HepG2 (cell line): ENCODE results near the gene DNMBP. TPM values are rescaled to one million over a fixed set of nuclear protein-coding genes. Genes with fewer than 3 reads are reported as not detected.
A peak's percentile ranks its signal among the peaks of the same experiment; 100 is the strongest.

Experiments used
- ATAC-seq: fragments of 200-7000 bp; cut with Tn5 transposase; 3 replicates; pipeline ENCODE4 v1.9.1; 2020; ENCODE audit warnings: mild to moderate bottlenecking, moderate library complexity
- BruUV-seq: library from RNA; stranded (reverse); fragments of 400-500 nt; replicated peaks from 2 replicates; lab custom pipeline; 2021; lab: Mats Ljungman, UMichigan
- CTCF ChIA-PET: fragments of 300-600 bp; formaldehyde crosslinking; extraction: SDS; loops from one replicate; lab custom pipeline; 2021; ENCODE audit warnings: low total read pairs, inconsistent platforms, low intra/inter-chr PET ratio; lab: Yijun Ruan, JAX
- POLR2A ChIA-PET: fragments of 350-600 bp; sonication (Branson Sonifier 250); formaldehyde crosslinking; loops from one replicate; lab custom pipeline; 2020; ENCODE audit warnings: antibody characterized with exemption, inconsistent platforms; lab: Yijun Ruan, JAX
- DNase-seq: peaks from one replicate; pipeline ENCODE4 v3.0.0-alpha.2; 2015; ENCODE audit warnings: low spot score
- FAIRE-seq: peaks from 3 replicates; lab custom pipeline; 2011; peaks lifted over from hg19 to GRCh38; lab: Jason Lieb, UNC
- H2AFZ ChIP-seq: one replicate; pipeline ENCODE4 v1.6.1; 2011; ENCODE audit warnings: low read length, inconsistent platforms
- H3K27ac ChIP-seq: fragments of 300-600 bp; 3 replicates; pipeline ENCODE4 v1.8.0; 2011; ENCODE audit warnings: mixed run types, mild to moderate bottlenecking, mixed read lengths, low read length, inconsistent platforms; ENCODE audit not compliant: insufficient read depth; ENCODE audit errors: extremely low read length
- H3K27me3 ChIP-seq, 2 experiments: fragments of 200-600 bp in 1 of 2; 2 replicates in 1 of 2; 3 replicates in 1 of 2; pipeline versions ENCODE4 v1.6.0 to v1.8.0; 2011; ENCODE audit warnings: low read length in 2 of 2, mild to moderate bottlenecking in 2 of 2, moderate library complexity in 2 of 2, inconsistent platforms in 1 of 2; ENCODE audit not compliant: insufficient read depth in 2 of 2, control insufficient read depth in 1 of 2
- H3K36me3 ChIP-seq, 2 experiments: fragments of 200-600 bp in 1 of 2; replicated peaks in 1 of 2; 2 replicates in 1 of 2; 3 replicates in 1 of 2; pipeline versions ENCODE4 v1.5.1 to v1.8.0; 2011; ENCODE audit warnings: low read length in 2 of 2, inconsistent platforms in 1 of 2; ENCODE audit not compliant: insufficient read depth in 2 of 2, control insufficient read depth in 1 of 2
- H3K4me1 ChIP-seq: 2 replicates; pipeline ENCODE4 v1.5.1; 2012; ENCODE audit warnings: low read length, inconsistent platforms; ENCODE audit not compliant: insufficient read depth
- H3K4me2 ChIP-seq: 2 replicates; pipeline ENCODE4 v1.6.0; 2011; ENCODE audit warnings: low read depth, low read length, inconsistent platforms
- H3K4me3 ChIP-seq, 3 experiments: fragments of 200-600 bp in 1 of 3; sonication (generic), shearing (Covaris generic) in 1 of 3; replicated peaks in 1 of 3; 2 replicates each; pipeline ENCODE4 v1.5.1; 2011 to 2016; ENCODE audit warnings: low read length in 3 of 3, inconsistent platforms in 2 of 3, low read depth in 2 of 3, mild to moderate bottlenecking in 2 of 3, control low read depth in 1 of 3, mixed read lengths in 1 of 3; ENCODE audit not compliant: insufficient read depth in 1 of 3
- H3K79me2 ChIP-seq: one replicate; pipeline ENCODE4 v1.6.1; 2011; ENCODE audit warnings: low read length, inconsistent platforms; ENCODE audit not compliant: insufficient read depth
- H3K9ac ChIP-seq: 2 replicates; pipeline ENCODE4 v1.6.0; 2011; ENCODE audit warnings: mild to moderate bottlenecking, low read depth, low read length, inconsistent platforms; ENCODE audit not compliant: insufficient read depth
- H3K9me3 ChIP-seq: 2 replicates; pipeline ENCODE4 v1.5.1; 2012; ENCODE audit warnings: mild to moderate bottlenecking, low read length
- H4K20me1 ChIP-seq: 2 replicates; pipeline ENCODE4 v1.6.0; 2011; ENCODE audit warnings: inconsistent platforms, mild to moderate bottlenecking, low read length, moderate library complexity; ENCODE audit not compliant: insufficient read depth
- EP300 ChIP-seq, 3 experiments: sonication (generic) in 1 of 3; formaldehyde crosslinking in 1 of 3; IDR thresholded peaks; 2 replicates each; pipeline versions ENCODE4 v1.5.1 to v1.6.1; 2011 to 2020; ENCODE audit warnings: low read depth in 2 of 3, low read length in 2 of 3, borderline replicate concordance in 1 of 3, improper control_type of control experiment in 1 of 3, mild to moderate bottlenecking in 1 of 3, missing genetic modification reagents in 1 of 3, moderate library complexity in 1 of 3
- HOXD1 ChIP-seq: sonication (generic); formaldehyde crosslinking; IDR thresholded peaks from 2 replicates; pipeline ENCODE4 v1.5.0; 2020; ENCODE audit warnings: missing genetic modification reagents
- NCOA1 ChIP-seq: sonication (generic); formaldehyde crosslinking; IDR thresholded peaks from 2 replicates; pipeline ENCODE4 v1.9.0; 2021; ENCODE audit warnings: missing genetic modification reagents
- NR2C2 ChIP-seq: sonication (generic); formaldehyde crosslinking; IDR thresholded peaks from 2 replicates; pipeline ENCODE4 v1.4.0; 2020; ENCODE audit warnings: missing genetic modification reagents, mild to moderate bottlenecking, moderate library complexity, borderline replicate concordance
- ZBTB3 ChIP-seq: sonication (generic); formaldehyde crosslinking; IDR thresholded peaks from 2 replicates; pipeline ENCODE4 v1.4.0; 2020; ENCODE audit warnings: low read depth, mild to moderate bottlenecking, moderate library complexity, missing genetic modification reagents, borderline replicate concordance
- WGBS: methylation state at CpG from one replicate; pipeline ENCODE4 v1.1.6; 2017; ENCODE audit warnings: low lambda C conversion rate; 5-methylcytosine and 5-hydroxymethylcytosine counted together
- in situ Hi-C: cut with HindIII; loops from 2 replicates; pipeline ENCODE4 v1.10.0; 2017; ENCODE audit warnings: low pct_unique_long_range_greater_than_20kb; ENCODE audit not compliant: extremely low pct_ligation_motif_present
- intact Hi-C: fragments of 100-400 bp; cut with micrococcal nuclease; formaldehyde crosslinking; loops from one replicate; pipeline ENCODE4 v1.10.0; 2022; ENCODE audit not compliant: unreplicated experiment
- polyA plus RNA-seq, 8 experiments: library from polyadenylated mRNA; depleted of rRNA in 3 of 8; stranded (reverse) in 7 of 8; unstranded in 1 of 8; fragments of >200 nt; fragmentation: Illumina TruSeq in 4 of 8; extraction: Trizol in 4 of 8; gene quantifications; 2 replicates each; pipeline versions ENCODE4 v1.2.1 to v1.2.3, GENCODE V29; 2011 to 2016; ENCODE audit warnings: low read depth in 4 of 8, missing spikeins in 1 of 8, mixed read lengths in 1 of 8; ENCODE audit not compliant: insufficient read depth in 1 of 8
- total RNA-seq, 5 experiments: library from RNA; depleted of rRNA; stranded (reverse); fragments of >200 nt; fragmentation: Illumina TruSeq; extraction: Trizol; gene quantifications; 2 replicates each; pipeline ENCODE4 v1.2.3, GENCODE V29; 2016; ENCODE audit warnings: low read depth in 1 of 5
- TF ChIP-seq, protein P1 (sequence below): sonication (generic); formaldehyde crosslinking; IDR thresholded peaks from 2 replicates; pipeline ENCODE4 v1.4.0; 2020; ENCODE audit warnings: missing genetic modification reagents
- TF ChIP-seq, protein P2 (sequence below): sonication (generic); formaldehyde crosslinking; IDR thresholded peaks from 2 replicates; pipeline ENCODE4 v1.8.1; 2023; ENCODE audit warnings: mild to moderate bottlenecking, inconsistent platforms, moderate library complexity, missing genetic modification reagents, borderline replicate concordance
- TF ChIP-seq, protein P3 (sequence below): sonication (generic); formaldehyde crosslinking; IDR thresholded peaks from 2 replicates; pipeline ENCODE4 v1.4.0; 2020; ENCODE audit warnings: missing genetic modification reagents, borderline replicate concordance
- TF ChIP-seq, protein P4 (sequence below): sonication (generic); formaldehyde crosslinking; IDR thresholded peaks from 2 replicates; pipeline ENCODE4 v1.4.0; 2020; ENCODE audit warnings: mild to moderate bottlenecking, missing genetic modification reagents
- TF ChIP-seq, protein P5 (sequence below): sonication (generic); formaldehyde crosslinking; IDR thresholded peaks from 2 replicates; pipeline ENCODE4 v1.8.1; 2023; ENCODE audit warnings: missing genetic modification reagents, mild to moderate bottlenecking, borderline replicate concordance

Gene DNMBP
- total and polyA plus RNA-seq, 2 of the 13 experiments (the other 11 are each of a cell fraction or from before 2014, with no cell fraction given) = 3.6 to 6.3 TPM

DNA sequence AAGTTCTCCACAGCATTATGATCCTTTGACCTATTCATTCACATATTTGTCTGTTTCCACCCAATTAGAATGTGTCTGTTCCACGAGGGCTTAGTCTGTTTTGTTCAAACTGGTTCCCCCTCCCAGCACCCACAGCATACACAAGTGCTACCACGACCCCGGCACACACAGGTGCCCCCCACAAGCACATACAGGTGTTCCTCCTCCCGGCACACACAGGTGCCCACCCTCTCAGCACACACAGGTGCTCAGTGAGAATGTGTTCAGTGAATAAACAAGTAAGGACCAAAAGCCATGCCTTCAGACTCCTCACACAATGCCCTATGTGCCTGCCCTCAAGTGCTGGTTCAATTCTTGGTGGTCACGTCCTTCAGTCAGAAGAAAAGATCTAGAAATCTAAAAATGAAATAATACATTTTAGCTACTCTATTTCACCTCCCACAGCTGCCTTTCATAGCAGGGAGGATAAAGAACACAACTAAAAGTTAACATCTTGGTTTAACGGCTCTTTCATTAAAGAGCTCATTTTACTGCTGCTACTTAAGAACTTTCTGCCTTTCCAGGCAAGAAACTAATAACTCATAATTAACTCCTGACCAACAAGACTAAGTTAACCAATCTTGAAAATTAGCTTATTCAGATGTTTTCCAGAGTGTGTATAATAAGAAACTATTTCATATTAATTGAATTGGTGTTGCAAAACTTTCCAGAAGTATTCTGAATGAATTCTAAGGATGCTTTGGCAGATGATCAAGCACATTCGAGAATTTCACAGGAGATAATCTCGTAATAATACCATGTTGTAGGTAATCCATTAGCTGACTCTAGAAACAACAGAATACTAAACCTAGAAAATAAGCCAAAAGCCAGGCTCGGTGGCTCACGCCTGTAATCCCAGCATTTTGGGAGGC, 2.3 kb downstream of the DNMBP start (continued):
- TF ChIP-seq, protein P1, sequence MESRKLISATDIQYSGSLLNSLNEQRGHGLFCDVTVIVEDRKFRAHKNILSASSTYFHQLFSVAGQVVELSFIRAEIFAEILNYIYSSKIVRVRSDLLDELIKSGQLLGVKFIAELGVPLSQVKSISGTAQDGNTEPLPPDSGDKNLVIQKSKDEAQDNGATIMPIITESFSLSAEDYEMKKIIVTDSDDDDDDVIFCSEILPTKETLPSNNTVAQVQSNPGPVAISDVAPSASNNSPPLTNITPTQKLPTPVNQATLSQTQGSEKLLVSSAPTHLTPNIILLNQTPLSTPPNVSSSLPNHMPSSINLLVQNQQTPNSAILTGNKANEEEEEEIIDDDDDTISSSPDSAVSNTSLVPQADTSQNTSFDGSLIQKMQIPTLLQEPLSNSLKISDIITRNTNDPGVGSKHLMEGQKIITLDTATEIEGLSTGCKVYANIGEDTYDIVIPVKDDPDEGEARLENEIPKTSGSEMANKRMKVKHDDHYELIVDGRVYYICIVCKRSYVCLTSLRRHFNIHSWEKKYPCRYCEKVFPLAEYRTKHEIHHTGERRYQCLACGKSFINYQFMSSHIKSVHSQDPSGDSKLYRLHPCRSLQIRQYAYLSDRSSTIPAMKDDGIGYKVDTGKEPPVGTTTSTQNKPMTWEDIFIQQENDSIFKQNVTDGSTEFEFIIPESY = no peak
- TF ChIP-seq HOXD1 (CRISPR knock-in tag) (no peak), NCOA1 (CRISPR knock-in tag) (no peak), ZBTB3 (no peak)
- TF ChIP-seq, protein P2, sequence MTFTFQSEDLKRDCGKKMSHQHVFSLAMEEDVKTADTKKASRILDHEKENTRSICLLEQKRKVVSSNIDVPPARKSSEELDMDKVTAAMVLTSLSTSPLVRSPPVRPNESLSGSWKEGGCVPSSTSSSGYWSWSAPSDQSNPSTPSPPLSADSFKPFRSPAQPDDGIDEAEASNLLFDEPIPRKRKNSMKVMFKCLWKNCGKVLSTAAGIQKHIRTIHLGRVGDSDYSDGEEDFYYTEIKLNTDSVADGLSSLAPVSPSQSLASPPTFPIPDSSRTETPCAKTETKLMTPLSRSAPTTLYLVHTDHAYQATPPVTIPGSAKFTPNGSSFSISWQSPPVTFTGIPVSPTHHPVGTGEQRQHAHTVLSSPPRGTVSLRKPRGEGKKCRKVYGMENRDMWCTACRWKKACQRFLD (CRISPR knock-in tag) = no peak

DNA sequence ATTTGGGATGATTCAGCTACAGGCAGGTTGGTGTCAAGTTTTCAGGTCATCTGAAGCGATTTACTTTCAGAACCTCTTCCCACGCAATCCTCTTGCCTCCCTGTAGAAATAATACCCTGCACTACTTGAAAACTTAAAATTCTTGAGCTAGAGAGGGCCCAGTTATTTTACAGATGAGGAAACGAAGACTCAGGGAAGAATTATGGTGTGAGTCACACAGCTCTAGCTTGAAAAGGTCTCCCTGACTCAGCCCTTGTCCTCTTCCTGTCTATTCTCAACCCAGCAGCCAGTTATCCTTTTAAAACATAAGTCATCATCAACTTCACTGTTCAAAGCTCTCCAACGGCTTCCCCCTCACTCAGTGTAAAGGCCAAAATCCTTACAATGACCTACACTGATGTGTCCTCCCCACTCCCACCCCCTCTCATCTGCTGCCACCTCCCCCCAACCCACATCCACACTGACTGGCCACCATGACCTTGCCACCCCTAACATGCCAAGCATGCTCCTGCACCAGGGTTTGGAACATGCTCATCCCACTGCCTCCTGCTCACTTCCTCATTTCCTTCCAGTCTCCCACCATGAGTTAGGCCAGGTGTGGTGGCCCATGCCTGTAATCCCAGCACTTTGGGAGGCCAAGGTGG, 3.4 kb downstream of the DNMBP start:
- peak overlapping the region; percentile 10; the same call in 1 of the 2 replicates for H3K9ac ChIP-seq
- H2AFZ ChIP-seq = no peak overlapping the region
- H4K20me1 ChIP-seq = no peaks in the 10 kb centered on the region
- peaks cover 54% of the 10 kb centered on the region for H3K4me1 ChIP-seq
- no TSS peak for BruUV-seq
- ChIA-PET POLR2A (no interaction called here), CTCF (no interaction called here)
- in situ Hi-C loops (no loop called here), intact Hi-C loops (loop anchor here (5.0 kb wide), 1 partner anchor 41 kb away; no protein-coding TSS in a partner anchor)
- H3K27me3 ChIP-seq = no peaks in the 10 kb centered on the region; a peak in 1 of 5 replicates
- DNase-seq = peak; percentile 57
- peak overlapping the region; percentile 21 for H3K4me2 ChIP-seq
- no peak for FAIRE-seq
- ATAC-seq = peak; percentile 37
- H3K27ac ChIP-seq = peak overlapping the region; percentile 21
- H3K79me2 ChIP-seq = peaks cover 52% of the 10 kb centered on the region
- H3K9me3 ChIP-seq = no peaks in the 10 kb centered on the region
- H3K4me3 ChIP-seq = peak overlapping the region in 1 of 3 experiments; percentile 14; a peak in 1 of 6 replicates
- H3K36me3 ChIP-seq = no peaks in the 10 kb centered on the region
- WGBS = 41% methylated on average over 4 of the region's 4 CpGs
- no peak for TF ChIP-seq NR2C2 (CRISPR knock-in tag)
- TF ChIP-seq, protein P3, sequence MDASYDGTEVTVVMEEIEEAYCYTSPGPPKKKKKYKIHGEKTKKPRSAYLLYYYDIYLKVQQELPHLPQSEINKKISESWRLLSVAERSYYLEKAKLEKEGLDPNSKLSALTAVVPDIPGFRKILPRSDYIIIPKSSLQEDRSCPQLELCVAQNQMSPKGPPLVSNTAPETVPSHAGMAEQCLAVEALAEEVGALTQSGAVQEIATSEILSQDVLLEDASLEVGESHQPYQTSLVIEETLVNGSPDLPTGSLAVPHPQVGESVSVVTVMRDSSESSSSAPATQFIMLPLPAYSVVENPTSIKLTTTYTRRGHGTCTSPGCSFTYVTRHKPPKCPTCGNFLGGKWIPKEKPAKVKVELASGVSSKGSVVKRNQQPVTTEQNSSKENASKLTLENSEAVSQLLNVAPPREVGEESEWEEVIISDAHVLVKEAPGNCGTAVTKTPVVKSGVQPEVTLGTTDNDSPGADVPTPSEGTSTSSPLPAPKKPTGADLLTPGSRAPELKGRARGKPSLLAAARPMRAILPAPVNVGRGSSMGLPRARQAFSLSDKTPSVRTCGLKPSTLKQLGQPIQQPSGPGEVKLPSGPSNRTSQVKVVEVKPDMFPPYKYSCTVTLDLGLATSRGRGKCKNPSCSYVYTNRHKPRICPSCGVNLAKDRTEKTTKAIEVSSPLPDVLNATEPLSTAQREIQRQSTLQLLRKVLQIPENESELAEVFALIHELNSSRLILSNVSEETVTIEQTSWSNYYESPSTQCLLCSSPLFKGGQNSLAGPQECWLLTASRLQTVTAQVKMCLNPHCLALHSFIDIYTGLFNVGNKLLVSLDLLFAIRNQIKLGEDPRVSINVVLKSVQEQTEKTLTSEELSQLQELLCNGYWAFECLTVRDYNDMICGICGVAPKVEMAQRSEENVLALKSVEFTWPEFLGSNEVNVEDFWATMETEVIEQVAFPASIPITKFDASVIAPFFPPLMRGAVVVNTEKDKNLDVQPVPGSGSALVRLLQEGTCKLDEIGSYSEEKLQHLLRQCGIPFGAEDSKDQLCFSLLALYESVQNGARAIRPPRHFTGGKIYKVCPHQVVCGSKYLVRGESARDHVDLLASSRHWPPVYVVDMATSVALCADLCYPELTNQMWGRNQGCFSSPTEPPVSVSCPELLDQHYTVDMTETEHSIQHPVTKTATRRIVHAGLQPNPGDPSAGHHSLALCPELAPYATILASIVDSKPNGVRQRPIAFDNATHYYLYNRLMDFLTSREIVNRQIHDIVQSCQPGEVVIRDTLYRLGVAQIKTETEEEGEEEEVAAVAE (CRISPR knock-in tag) = no peak
- TF ChIP-seq, protein P4, sequence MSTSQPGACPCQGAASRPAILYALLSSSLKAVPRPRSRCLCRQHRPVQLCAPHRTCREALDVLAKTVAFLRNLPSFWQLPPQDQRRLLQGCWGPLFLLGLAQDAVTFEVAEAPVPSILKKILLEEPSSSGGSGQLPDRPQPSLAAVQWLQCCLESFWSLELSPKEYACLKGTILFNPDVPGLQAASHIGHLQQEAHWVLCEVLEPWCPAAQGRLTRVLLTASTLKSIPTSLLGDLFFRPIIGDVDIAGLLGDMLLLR (CRISPR knock-in tag) = no peak
- no peak for TF ChIP-seq NCOA1 (CRISPR knock-in tag)
- 0 out of 4 replicates have a peak, but pooled peaks of 1 of the 2 experiments have one; percentile 4 for TF ChIP-seq EP300 (IDR thresholded peaks at IDR 0.05; ENCODE audit: low read depth in 2 of 2, low read length in 2 of 2)
- TF ChIP-seq EP300 (CRISPR knock-in tag; IDR thresholded peaks at IDR 0.05; ENCODE audit: borderline replicate concordance) = no peak
- TF ChIP-seq, protein P5, sequence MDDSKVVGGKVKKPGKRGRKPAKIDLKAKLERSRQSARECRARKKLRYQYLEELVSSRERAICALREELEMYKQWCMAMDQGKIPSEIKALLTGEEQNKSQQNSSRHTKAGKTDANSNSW (CRISPR knock-in tag) = no peak
